Measurements from ENCODE around the gene PHLDA3. TPM values are rescaled to one million over a fixed set of nuclear protein-coding genes. Genes with fewer than 3 reads are reported as not detected.

PHLDA3 gene
- total and polyA plus RNA-seq, 2 donors (not counting 1 experiment from before 2014, with no cell fraction given), result 26.5 to 141 TPM

DNA sequence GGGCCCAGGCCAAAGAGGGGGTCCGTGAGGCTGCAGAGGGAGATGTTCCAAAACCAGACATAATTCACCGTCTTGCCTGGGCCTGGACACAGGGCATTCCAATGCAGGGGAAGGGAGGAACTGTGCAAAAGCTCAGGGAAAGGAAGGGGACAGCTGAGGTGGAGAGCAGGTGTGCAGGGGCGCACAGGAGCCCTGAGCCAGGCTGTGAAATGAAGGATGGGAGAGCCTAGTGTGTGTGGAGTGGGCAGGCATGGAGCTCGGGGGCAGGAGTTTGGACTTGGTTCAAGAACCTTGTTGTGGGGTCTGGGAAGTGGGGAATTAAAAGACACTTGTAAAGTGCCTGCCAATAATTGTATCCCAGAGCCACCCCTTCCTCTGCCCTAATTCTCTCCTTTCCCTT is 49.7 kb downstream of the PHLDA3 start:
- Histone ChIP-seq H4K20me1 (ENCODE audit: control insufficient read depth, extremely low read depth, insufficient read depth, low read length) (no peaks in the 10 kb centered on the region), H3K9ac (ENCODE audit: insufficient read depth, low read length) (no peak overlapping the region), H3K4me3 (replicated peaks in 1 of 4; ENCODE audit: control extremely low read depth in 1 of 4, insufficient read depth in 1 of 4, low read depth in 3 of 4, low read length in 4 of 4) (no peak overlapping the region), H3K27ac (ENCODE audit: insufficient read depth, low read length) (no peak overlapping the region), H3K9me3 (ENCODE audit: control insufficient read depth, insufficient read depth, low read depth, low read length) (no peaks in the 10 kb centered on the region), H3K27me3 (ENCODE audit: control insufficient read depth, insufficient read depth, low read length) (peaks cover 33% of the 10 kb centered on the region), H2AFZ (ENCODE audit: low read length) (no peak overlapping the region), H3K79me2 (ENCODE audit: control insufficient read depth, insufficient read depth, low read length) (no peaks in the 10 kb centered on the region), H3K4me2 (ENCODE audit: extremely low read depth, insufficient read depth, low read length) (no peak overlapping the region), H3K36me3 (ENCODE audit: control insufficient read depth, insufficient read depth, low read length) (no peaks in the 10 kb centered on the region), H3K4me1 (ENCODE audit: control insufficient read depth, extremely low read depth, insufficient read depth, low read length) (no peaks in the 10 kb centered on the region)
- no peak for DNase-seq (ENCODE audit: low read depth in 2 of 2)
- TF ChIP-seq, protein P1, sequence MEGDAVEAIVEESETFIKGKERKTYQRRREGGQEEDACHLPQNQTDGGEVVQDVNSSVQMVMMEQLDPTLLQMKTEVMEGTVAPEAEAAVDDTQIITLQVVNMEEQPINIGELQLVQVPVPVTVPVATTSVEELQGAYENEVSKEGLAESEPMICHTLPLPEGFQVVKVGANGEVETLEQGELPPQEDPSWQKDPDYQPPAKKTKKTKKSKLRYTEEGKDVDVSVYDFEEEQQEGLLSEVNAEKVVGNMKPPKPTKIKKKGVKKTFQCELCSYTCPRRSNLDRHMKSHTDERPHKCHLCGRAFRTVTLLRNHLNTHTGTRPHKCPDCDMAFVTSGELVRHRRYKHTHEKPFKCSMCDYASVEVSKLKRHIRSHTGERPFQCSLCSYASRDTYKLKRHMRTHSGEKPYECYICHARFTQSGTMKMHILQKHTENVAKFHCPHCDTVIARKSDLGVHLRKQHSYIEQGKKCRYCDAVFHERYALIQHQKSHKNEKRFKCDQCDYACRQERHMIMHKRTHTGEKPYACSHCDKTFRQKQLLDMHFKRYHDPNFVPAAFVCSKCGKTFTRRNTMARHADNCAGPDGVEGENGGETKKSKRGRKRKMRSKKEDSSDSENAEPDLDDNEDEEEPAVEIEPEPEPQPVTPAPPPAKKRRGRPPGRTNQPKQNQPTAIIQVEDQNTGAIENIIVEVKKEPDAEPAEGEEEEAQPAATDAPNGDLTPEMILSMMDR (conservative IDR thresholded peaks at IDR 0.05 in 1 of 2, IDR thresholded peaks at IDR 0.05 in 1 of 2; ENCODE audit: low read depth in 1 of 2, low read length in 2 of 2), result no peak
- no peak for TF ChIP-seq EZH2 (IDR thresholded peaks at IDR 0.05; ENCODE audit: low read length, missing control alignments)

DNA sequence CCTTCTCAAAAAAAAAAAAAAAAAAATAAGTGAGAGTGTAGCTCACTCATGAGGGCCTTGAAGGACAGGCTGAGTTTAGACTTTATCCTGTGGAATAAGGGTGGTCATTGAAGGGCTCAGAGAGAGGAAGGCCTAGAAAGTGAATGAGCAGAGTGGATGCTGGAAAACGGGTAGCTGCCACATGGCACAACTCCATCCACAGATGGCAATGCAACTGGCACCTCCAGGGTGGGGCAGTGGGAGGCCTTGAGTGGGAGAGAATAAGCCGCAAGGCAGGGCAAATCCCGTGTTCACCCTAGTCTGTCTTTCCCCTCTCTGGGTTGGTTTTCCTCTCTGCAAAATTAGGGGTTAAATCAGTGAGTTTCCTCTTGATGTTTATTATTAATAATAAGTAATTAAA is 50.5 kb downstream of the PHLDA3 start:
- Histone ChIP-seq H3K27me3 (ENCODE audit: control insufficient read depth, insufficient read depth, low read length) (peaks cover 33% of the 10 kb centered on the region), H3K27ac (ENCODE audit: insufficient read depth, low read length) (no peak overlapping the region), H3K79me2 (ENCODE audit: control insufficient read depth, insufficient read depth, low read length) (no peaks in the 10 kb centered on the region), H3K36me3 (ENCODE audit: control insufficient read depth, insufficient read depth, low read length) (no peaks in the 10 kb centered on the region), H4K20me1 (ENCODE audit: control insufficient read depth, extremely low read depth, insufficient read depth, low read length) (no peaks in the 10 kb centered on the region), H3K9ac (ENCODE audit: insufficient read depth, low read length) (no peak overlapping the region), H2AFZ (ENCODE audit: low read length) (no peak overlapping the region), H3K4me2 (ENCODE audit: extremely low read depth, insufficient read depth, low read length) (no peak overlapping the region), H3K9me3 (ENCODE audit: control insufficient read depth, insufficient read depth, low read depth, low read length) (no peaks in the 10 kb centered on the region), H3K4me3 (replicated peaks in 1 of 4; ENCODE audit: control extremely low read depth in 1 of 4, insufficient read depth in 1 of 4, low read depth in 3 of 4, low read length in 4 of 4) (no peak overlapping the region), H3K4me1 (ENCODE audit: control insufficient read depth, extremely low read depth, insufficient read depth, low read length) (no peaks in the 10 kb centered on the region)
- TF ChIP-seq EZH2 (IDR thresholded peaks at IDR 0.05; ENCODE audit: low read length, missing control alignments), result no peak
- TF ChIP-seq, protein P1 (conservative IDR thresholded peaks at IDR 0.05 in 1 of 2, IDR thresholded peaks at IDR 0.05 in 1 of 2; ENCODE audit: low read depth in 1 of 2, low read length in 2 of 2), result no peak
- DNase-seq (ENCODE audit: low read depth in 2 of 2), result no peak

Other genes with a start within 250 kb of the PHLDA3 start
- under 0.01 TPM in 2 replicates for gene PKP1, start 185.7 kb downstream of the PHLDA3 start, total RNA-seq
- 0.06 and 0.08 TPM in 2 replicates for gene PKP1, start 185.7 kb downstream of the PHLDA3 start, polyA plus RNA-seq
- not detected in 2 replicates for gene TNNT2, start 91.5 kb downstream of the PHLDA3 start, total RNA-seq
- 0.14 and 1.4 TPM in 2 replicates for gene TNNT2, start 91.5 kb downstream of the PHLDA3 start, polyA plus RNA-seq
- gene LAD1, start 69.9 kb downstream of the PHLDA3 start, total RNA-seq, result not detected in 2 replicates
- gene LAD1, start 69.9 kb downstream of the PHLDA3 start, polyA plus RNA-seq, result 0.08 TPM in 1 of 2 replicates, not detected in the other
- not detected in 2 replicates for gene TNNI1, start 47.5 kb downstream of the PHLDA3 start, total RNA-seq
- 0.06 and 0.09 TPM in 2 replicates for gene TNNI1, start 47.5 kb downstream of the PHLDA3 start, polyA plus RNA-seq
- gene CSRP1, start 37.9 kb upstream of the PHLDA3 start, total RNA-seq, result 158 and 195 TPM in 2 replicates
- 438 and 1,081 TPM in 2 replicates for gene CSRP1, start 37.9 kb upstream of the PHLDA3 start, polyA plus RNA-seq
- gene NAV1, start 69.9 kb upstream of the PHLDA3 start, total RNA-seq, result 7.2 and 19.8 TPM in 2 replicates
- 64.0 and 66.5 TPM in 2 replicates for gene NAV1, start 69.9 kb upstream of the PHLDA3 start, polyA plus RNA-seq

Measured in fibroblast of lung (primary cell).